Adrenal gland (tissue), 5 donors: ENCODE results near the gene ZNF287.
A peak's percentile ranks its signal among the peaks of the same experiment; 100 is the strongest.

ENCODE experiments used
- CTCF ChIP-seq, 6 experiments: fragments of 450-650 bp in 4 of 6; fragments of 200-600 bp in 2 of 6; sonication (generic) in 1 of 6; IDR thresholded peaks; 1 replicate in 5 of 6; 2 replicates in 1 of 6; pipeline versions ENCODE4 v1.5.1 to v1.8.0; 2016 to 2021; ENCODE audit warnings: antibody characterized with exemption in 6 of 6, mild to moderate bottlenecking in 2 of 6, moderate library complexity in 1 of 6
- POLR2A ChIP-seq, 2 donors: fragments of 450-650 bp; IDR thresholded peaks; one replicate each; pipeline ENCODE4 v1.6.1; 2017; ENCODE audit warnings: antibody characterized with exemption in 2 of 2, mild to moderate bottlenecking in 2 of 2, moderate library complexity in 1 of 2
- donor health status: DM: no; HTN: no; CAD: no.

DNA sequence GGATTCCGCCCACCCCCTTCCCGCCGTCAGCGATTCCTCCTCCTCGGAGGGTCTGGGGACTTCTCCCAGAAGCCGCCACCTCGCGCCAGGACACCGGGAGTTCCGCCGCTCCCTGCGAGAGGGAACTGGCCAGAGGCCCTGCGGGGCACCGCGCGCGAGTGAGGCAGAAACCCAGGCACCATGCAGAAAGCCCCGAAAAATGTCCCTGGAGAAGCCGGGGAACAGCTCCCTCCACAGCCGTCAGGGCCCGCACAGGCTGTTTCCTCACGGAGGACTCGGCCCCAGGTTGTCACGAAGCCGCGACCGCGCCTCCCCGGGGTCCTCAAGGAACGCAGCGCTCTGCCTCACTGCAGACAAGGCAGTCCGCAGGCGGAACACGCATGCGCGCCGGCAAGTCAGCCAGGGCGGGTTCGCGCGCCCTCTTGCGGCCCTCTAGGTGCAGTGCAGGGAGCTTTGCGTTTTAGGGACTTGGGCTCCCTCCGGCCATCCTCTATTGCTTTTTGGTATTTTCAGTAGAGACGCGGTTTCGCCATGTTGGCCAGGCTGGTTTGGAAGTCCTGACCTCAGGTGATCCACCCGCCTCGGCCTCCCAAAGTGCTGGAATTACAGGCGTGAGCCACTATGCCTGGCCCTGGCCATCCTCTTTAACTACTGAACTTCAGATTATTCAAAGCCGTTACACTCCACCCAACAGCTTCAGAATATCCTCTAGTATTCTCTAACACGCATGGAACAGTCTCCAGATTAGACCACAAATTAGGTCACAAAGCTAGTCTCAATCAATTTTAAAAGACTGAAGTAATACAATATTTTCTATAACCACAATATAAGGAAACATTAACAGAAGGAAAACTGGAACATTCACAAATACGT, 20.3 kb upstream of the ZNF287 start:
- TF ChIP-seq POLR2A (IDR thresholded peaks at IDR 0.05): peak; percentile 24 to 54
- TF ChIP-seq CTCF (IDR thresholded peaks at IDR 0.05): peak; percentile 87 to 99 (median 94)
